GM23248 (cell line): Measurements from ENCODE around the gene ZBTB26. TPM values are rescaled to one million over a fixed set of nuclear protein-coding genes. Genes with fewer than 3 reads are reported as not detected.

Experiments
- DNase-seq: peaks from one replicate; pipeline ENCODE4 v3.0.0-alpha.2; 2015
- H2AFZ ChIP-seq: fragments of 200-600 bp; sonication (generic); 2 replicates; pipeline ENCODE4 v1.6.1; 2016; ENCODE audit warnings: antibody characterized with exemption
- H3F3A ChIP-seq: fragments of 200-600 bp; sonication (generic); 2 replicates; pipeline ENCODE4 v1.6.1; 2016; ENCODE audit warnings: mild to moderate bottlenecking, antibody characterized with exemption, mixed run types; ENCODE audit not compliant: insufficient read depth
- H3K27ac ChIP-seq: fragments of 200-600 bp; sonication (generic); 2 replicates; pipeline ENCODE4 v1.5.1; 2016; ENCODE audit warnings: mild to moderate bottlenecking
- H3K27me3 ChIP-seq: fragments of 200-600 bp; sonication (generic); replicated peaks from 2 replicates; pipeline ENCODE4 v1.6.1; 2016; ENCODE audit warnings: mild to moderate bottlenecking; ENCODE audit not compliant: insufficient read depth
- H3K36me3 ChIP-seq: fragments of 200-600 bp; sonication (generic); 2 replicates; pipeline ENCODE4 v1.6.1; 2016; ENCODE audit warnings: low read depth, mild to moderate bottlenecking
- H3K4me1 ChIP-seq: fragments of 200-600 bp; sonication (generic); 2 replicates; pipeline ENCODE4 v1.6.1; 2016; ENCODE audit warnings: mild to moderate bottlenecking; ENCODE audit not compliant: insufficient read depth
- H3K4me2 ChIP-seq: fragments of 200-600 bp; sonication (generic); one replicate; pipeline ENCODE4 v1.6.1; 2016; ENCODE audit warnings: mild to moderate bottlenecking; ENCODE audit not compliant: unreplicated experiment
- H3K4me3 ChIP-seq: fragments of 200-600 bp; sonication (generic); 2 replicates; pipeline ENCODE4 v1.5.1; 2016; ENCODE audit warnings: mild to moderate bottlenecking
- H3K79me2 ChIP-seq: fragments of 200-600 bp; sonication (generic); 2 replicates; pipeline ENCODE4 v1.6.1; 2016; ENCODE audit warnings: mild to moderate bottlenecking; ENCODE audit not compliant: insufficient read depth
- H3K9ac ChIP-seq: fragments of 200-600 bp; sonication (generic); 2 replicates; pipeline ENCODE4 v1.6.1; 2016; ENCODE audit warnings: mild to moderate bottlenecking
- H3K9me2 ChIP-seq: fragments of 200-600 bp; sonication (generic); 2 replicates; pipeline ENCODE4 v1.6.1; 2016; ENCODE audit warnings: mixed run types, mild to moderate bottlenecking, moderate library complexity; ENCODE audit not compliant: insufficient read depth
- H3K9me3 ChIP-seq: fragments of 200-600 bp; sonication (generic); one replicate; pipeline ENCODE4 v1.6.1; 2017; ENCODE audit warnings: low read depth
- H4K20me1 ChIP-seq: fragments of 200-600 bp; sonication (generic); 2 replicates; pipeline ENCODE4 v1.6.0; 2016; ENCODE audit not compliant: insufficient read depth
- EZH2 ChIP-seq: fragments of 200-600 bp; sonication (generic); IDR thresholded peaks from 2 replicates; pipeline ENCODE4 v1.6.1; 2018; ENCODE audit warnings: antibody characterized with exemption, mild to moderate bottlenecking; ENCODE audit not compliant: insufficient read depth, poor library complexity, severe bottlenecking
- EZH2phosphoT487 ChIP-seq: fragments of 200-600 bp; sonication (generic); IDR thresholded peaks from 2 replicates; pipeline ENCODE4 v1.6.1; 2018; ENCODE audit warnings: antibody characterized with exemption, moderate library complexity, mild to moderate bottlenecking, low read depth; ENCODE audit not compliant: insufficient read depth
- WGBS, 2 experiments: methylation state at CpG; one replicate each; pipeline ENCODE4 v1.1.6; 2015 to 2017; ENCODE audit warnings: low lambda C conversion rate in 2 of 2, low coverage in 1 of 2; ENCODE audit errors: missing lambda C conversion rate in 2 of 2; 5-methylcytosine and 5-hydroxymethylcytosine counted together
- in situ Hi-C: fragments of 300-500 bp; cut with MboI; formaldehyde crosslinking; loops from 2 replicates; pipeline ENCODE4 v1.15.0; 2020
- polyA plus RNA-seq: library from polyadenylated mRNA; unstranded; fragments of >200 nt; fragmentation: Nextera tagmentation; extraction: Ambion mirVana; gene quantifications from 2 replicates; pipeline ENCODE4 v1.2.1, GENCODE V29; 2016
- total RNA-seq: library from RNA; depleted of rRNA; stranded (reverse); fragments of >200 nt; shearing (Covaris generic); gene quantifications from 2 replicates; pipeline ENCODE4 v1.2.3, GENCODE V29; 2014

ZBTB26 gene
- total and polyA plus RNA-seq, 2 experiments from 2014 or later = 1.8 to 5.2 TPM

DNA sequence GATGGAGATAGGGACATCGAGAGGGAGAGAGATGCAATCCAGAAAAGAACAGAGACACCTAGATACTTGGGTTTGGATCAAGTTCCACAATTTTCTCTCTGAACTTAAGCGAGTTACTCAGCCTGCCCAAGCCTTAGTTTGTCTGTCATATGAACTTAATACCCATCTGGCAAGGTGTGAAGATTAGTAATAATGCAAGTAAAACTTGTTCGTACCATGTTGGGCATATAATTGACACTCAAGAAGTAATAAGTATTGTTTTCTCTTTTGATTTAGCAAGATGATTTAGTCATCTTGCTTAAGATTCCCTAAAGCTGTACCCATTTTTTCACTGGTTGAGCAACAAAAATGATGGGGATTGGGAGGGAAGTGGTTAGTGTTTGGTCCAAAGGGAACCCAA lies 17.0 kb upstream of the ZBTB26 start:
- WGBS, 2 experiments = 91 to 94% methylated on average over 3 of the region's 3 CpGs
- Histone ChIP-seq H3K9me3 (no peaks in the 10 kb centered on the region), H3K4me1 (peaks cover 12% of the 10 kb centered on the region), H3K9ac (no peak overlapping the region), H3K79me2 (peaks cover 100% of the 10 kb centered on the region), H3K4me3 (no peak overlapping the region), H3K36me3 (no peaks in the 10 kb centered on the region), H3K9me2 (no peaks in the 10 kb centered on the region), H3K27ac (no peak overlapping the region), H3K27me3 (no peaks in the 10 kb centered on the region), H4K20me1 (peaks cover 4% of the 10 kb centered on the region; the same call in 1 of the 2 replicates), H3F3A (no peaks in the 10 kb centered on the region), H2AFZ (no peak overlapping the region), H3K4me2 (no peak overlapping the region)
- no peak for TF ChIP-seq EZH2
- TF ChIP-seq EZH2phosphoT487 = no peak
- DNase-seq = no peak
- in situ Hi-C loops = no loop called here

DNA sequence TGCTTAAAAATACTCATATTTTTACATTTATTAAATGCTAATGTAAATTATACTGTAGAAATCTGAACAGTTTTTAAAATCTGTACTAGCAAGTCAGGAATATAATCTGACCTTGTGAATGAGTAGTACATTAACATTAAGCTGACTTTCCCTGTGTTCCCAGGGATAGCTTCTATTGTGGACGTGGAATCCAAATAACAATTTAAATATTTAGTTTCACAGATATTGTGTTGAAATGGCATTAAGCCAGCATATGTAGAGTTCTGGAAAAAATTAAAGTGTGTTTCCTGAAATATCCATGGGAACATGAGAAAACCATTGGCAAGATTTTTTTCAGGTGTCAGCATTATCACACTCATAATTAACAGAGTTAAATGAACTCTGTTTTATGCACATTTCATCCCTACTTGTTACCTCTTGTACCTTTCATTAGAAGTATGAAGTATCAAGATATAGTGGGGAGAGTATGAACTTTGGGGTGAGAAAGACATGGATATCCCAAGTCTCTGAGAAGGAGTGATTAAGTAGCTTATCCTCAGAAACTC lies 15.2 kb upstream of the ZBTB26 start:
- Histone ChIP-seq H4K20me1 (peaks cover 4% of the 10 kb centered on the region; the same call in 1 of the 2 replicates), H3K4me3 (no peak overlapping the region), H3K27me3 (no peaks in the 10 kb centered on the region), H3K79me2 (peaks cover 100% of the 10 kb centered on the region), H3K4me2 (no peak overlapping the region), H3K36me3 (no peaks in the 10 kb centered on the region), H3K9ac (no peak overlapping the region), H3K9me3 (no peaks in the 10 kb centered on the region), H3K4me1 (peaks cover 17% of the 10 kb centered on the region), H3K27ac (no peak overlapping the region), H3F3A (peaks cover 7% of the 10 kb centered on the region; the same call in 1 of the 2 replicates), H3K9me2 (no peaks in the 10 kb centered on the region), H2AFZ (no peak overlapping the region)
- in situ Hi-C loops = no loop called here
- no peak for DNase-seq
- TF ChIP-seq EZH2phosphoT487 = no peak
- no peak for TF ChIP-seq EZH2
- WGBS, 2 experiments = 97% methylated on average over 1 of the region's 1 CpG

DNA sequence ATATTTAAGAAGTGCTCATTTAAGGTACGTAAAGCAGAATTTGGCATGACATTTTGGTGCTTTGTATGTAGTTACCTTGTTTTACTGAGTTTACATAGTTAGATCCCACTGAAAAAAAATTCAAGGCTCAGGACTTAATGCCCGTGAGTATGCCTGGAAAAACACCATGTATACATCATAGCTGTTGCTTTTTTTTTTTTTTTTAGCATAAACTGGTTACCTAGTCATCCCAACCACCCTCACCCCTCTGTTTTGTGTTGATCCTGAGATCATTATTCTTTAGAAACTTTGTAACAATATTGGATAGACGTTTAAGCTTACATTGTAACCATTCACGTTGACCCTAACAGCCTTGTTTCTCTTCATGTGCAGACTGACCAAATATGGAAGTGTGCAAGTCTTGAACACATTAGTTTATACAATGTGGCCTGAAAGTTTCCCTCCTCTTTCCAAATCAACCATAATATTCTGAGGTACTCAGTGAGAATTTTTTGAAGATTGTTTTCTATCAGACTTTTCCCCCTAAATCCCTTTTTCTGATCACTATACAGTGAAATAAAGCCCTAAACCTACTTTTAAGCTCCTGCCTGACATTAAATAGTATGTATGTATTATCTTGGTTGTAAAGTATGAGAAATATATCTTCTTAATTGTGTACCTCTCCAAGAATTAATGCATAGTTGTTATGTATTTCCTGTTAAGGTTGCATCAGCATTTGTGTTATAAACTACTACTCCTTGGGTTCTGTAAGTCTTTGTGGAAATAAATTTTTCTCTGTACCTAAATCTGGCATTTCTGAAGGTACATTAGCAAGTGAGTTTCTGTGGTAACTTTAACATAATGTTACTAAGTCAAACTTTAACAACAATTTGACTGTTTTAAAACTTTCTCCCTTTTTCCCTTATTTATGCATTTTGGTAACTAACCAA lies 13.9 kb upstream of the ZBTB26 start:
- Histone ChIP-seq H3K79me2 (peaks cover 93% of the 10 kb centered on the region), H3K9me3 (no peaks in the 10 kb centered on the region), H3F3A (peaks cover 12% of the 10 kb centered on the region; the same call in 1 of the 2 replicates), H3K4me2 (no peak overlapping the region), H3K27ac (no peak overlapping the region), H4K20me1 (peaks cover 4% of the 10 kb centered on the region; the same call in 1 of the 2 replicates), H3K36me3 (no peaks in the 10 kb centered on the region), H3K27me3 (no peaks in the 10 kb centered on the region), H3K9ac (no peak overlapping the region), H2AFZ (no peak overlapping the region), H3K4me3 (no peak overlapping the region), H3K9me2 (no peaks in the 10 kb centered on the region), H3K4me1 (peaks cover 17% of the 10 kb centered on the region)
- DNase-seq = no peak
- WGBS, 2 experiments = 67 to 74% methylated on average over 4 of the region's 4 CpGs
- in situ Hi-C loops = no loop called here
- no peak for TF ChIP-seq EZH2phosphoT487
- TF ChIP-seq EZH2 = no peak

DNA sequence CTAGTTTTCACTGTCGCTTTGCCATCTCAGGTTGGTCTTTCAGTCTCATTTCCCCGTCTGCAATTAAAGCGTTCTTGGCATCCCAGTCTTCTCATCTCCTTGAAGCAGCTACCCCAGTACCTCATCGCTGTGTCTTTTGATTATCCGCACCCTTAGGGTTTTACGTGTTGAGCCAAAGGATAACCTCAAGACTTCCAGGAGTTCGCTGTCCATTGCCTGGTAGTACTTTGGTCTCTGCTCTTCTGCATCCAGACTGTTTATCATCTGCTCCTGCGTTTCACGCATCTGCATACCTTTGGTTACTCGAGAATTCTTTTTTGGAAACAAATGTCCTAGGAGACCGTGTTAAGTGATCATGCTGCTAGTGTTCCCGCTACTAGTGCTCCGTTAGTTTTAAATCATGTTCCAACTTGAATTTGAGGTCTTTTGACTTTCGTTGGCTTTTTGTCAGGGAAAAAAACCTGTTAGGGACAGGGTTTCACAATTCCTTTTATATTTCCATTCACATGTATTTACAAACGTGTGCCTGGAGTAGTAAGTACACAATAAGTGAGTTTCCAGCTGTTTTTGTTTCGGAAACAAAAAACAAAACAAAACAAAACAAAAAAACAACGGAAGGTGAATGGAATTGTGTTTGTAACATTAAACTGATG lies 10.4 kb upstream of the ZBTB26 start:
- in situ Hi-C loops = no loop called here
- peaks cover 92% of the 10 kb centered on the region for H3K79me2 ChIP-seq
- peak overlapping the region; percentile 76 for H2AFZ ChIP-seq

More for the DNA sequence above, 10.4 kb upstream of the ZBTB26 start:
- H3K4me1 ChIP-seq = peaks cover 17% of the 10 kb centered on the region
- peaks cover 19% of the 10 kb centered on the region; the same call in 1 of the 2 replicates for H3F3A ChIP-seq
- H3K27me3 ChIP-seq = no peaks in the 10 kb centered on the region
- DNase-seq = peak; percentile 80
- 5 to 6% methylated on average over 17 of the region's 17 CpGs for WGBS, 2 experiments
- peak overlapping the region; percentile 96 for H3K4me2 ChIP-seq
- no peaks in the 10 kb centered on the region for H3K36me3 ChIP-seq
- peak overlapping the region; percentile 84 for H3K4me3 ChIP-seq
- H4K20me1 ChIP-seq = peaks cover 4% of the 10 kb centered on the region; the same call in 1 of the 2 replicates
- peak overlapping the region; percentile 65 for H3K27ac ChIP-seq
- H3K9me2 ChIP-seq = no peaks in the 10 kb centered on the region
- no peaks in the 10 kb centered on the region for H3K9me3 ChIP-seq
- H3K9ac ChIP-seq = peak overlapping the region; percentile 86
- TF ChIP-seq EZH2 (no peak), EZH2phosphoT487 (no peak)
